HG03571 (cell line): Measurements from ENCODE around the gene LTA4H.
A peak's percentile ranks its signal among the peaks of the same experiment; 100 is the strongest.
"Not testable (repeated sequence)": the region's sequence is repeated elsewhere in the genome, so short reads cannot be mapped to it uniquely, and the experiment has no call there.

Source experiments
- ATAC-seq: cut with Tn5 transposase; IDR thresholded peaks from one replicate; pipeline ENCODE4 v1.9.1; 2021; ENCODE audit not compliant: unreplicated experiment

The LTA4H gene

GRCh38 chr12:96035283-96036236 is at the start of gene LTA4H:
Gene LTA4H (minus strand): TSS chr12:96035587. CDS start chr12:96035519, 68 bp downstream.
- ATAC-seq: peak; percentile 91

DNA sequence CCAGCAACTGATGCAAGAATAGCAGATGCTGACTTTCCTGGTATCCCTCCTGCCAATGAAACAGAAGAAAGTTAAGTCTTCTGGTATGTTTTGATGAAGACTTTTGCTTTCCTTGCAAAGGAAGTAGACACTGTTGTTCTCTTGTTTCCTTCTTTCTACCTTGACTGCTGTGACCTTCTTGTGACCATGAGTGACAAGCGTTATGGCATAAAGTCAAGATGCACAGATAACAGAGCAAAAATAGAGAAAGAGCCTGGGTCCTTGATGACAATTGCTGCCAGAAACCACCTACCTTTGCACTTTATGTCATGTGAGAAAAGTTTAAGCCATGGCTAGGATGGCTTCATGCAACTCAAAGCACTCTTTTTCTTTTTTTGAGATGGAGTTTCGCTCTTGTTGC is 49.2 kb upstream of the LTA4H start:
- no peak for ATAC-seq

DNA sequence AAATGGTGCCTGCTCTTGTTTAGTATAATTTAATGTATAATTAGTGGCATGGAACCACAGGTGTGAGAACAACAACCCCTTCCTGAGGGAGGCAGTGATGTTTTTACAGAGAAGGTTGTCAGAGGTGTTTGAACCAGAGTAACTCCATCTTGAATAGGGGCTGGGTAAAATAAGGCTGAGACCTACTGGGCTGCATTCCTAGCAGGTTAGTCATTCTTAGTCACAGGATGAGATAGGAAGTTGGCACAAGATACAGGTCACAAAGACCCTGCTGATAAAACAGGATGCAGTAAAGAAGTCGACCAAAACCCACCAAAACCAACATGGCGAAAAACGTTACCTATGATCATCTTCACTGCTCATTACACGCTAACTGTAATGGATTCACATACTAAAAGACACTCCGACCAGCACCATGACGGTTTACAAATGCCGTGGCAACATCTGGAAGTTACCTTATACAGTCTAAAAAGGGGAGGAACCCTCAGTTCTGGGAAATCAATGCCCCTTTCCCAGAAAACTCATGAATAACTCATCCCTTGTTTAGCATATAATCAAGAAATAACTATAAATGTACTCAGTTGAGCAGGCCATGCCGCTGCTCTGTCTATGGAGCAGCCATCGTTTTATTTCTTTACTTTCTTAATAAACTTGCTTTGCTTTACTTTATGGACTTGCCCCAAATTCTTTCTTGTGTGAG is 47.8 kb upstream of the LTA4H start:
- ATAC-seq: no peak

GRCh38 chr12:96081596-96081995 is 46.2 kb upstream of the LTA4H start:
- no peak for ATAC-seq

GRCh38 chr12:96078231-96079135 is 43.1 kb upstream of the LTA4H start:
- ATAC-seq: no peak

DNA sequence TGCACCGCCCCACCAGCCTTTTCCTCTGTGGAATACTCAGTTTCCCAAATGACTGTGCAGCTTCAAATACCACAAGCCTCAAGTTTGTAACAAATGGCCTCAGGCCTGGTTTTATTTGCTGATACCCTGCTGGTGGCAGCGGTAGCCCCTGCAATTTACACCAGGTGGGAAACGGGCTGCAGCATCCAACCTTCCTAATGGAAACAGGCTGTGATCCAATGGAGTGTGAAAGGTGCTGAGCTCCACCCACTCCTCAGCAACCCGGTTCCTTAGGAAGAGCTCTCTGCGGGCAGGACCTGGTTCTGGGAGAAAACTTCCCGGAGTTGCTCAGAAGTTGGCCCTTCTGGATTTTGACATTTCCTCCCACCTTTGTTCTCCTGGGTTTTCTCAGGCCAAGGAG is 41.7 kb upstream of the LTA4H start:
- no peak for ATAC-seq

DNA sequence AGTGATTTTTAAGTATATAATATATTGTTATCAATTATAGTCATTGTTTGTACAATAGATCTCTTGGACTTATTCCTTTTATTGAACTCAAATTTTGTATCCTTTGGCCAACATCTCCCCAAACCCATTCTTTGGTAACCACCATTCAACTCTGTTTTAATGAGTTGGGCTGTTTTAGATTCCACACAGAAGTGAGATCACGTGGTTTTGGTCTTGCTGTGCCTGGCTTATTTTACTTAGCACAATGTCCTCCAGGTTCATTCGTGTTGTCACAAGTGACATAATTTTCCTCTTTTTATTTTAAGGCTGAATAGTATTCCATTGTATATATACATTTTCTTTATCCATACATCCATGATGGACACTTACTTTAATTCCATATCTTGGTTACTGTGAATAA is 40.2 kb upstream of the LTA4H start:
- ATAC-seq: no peak

DNA sequence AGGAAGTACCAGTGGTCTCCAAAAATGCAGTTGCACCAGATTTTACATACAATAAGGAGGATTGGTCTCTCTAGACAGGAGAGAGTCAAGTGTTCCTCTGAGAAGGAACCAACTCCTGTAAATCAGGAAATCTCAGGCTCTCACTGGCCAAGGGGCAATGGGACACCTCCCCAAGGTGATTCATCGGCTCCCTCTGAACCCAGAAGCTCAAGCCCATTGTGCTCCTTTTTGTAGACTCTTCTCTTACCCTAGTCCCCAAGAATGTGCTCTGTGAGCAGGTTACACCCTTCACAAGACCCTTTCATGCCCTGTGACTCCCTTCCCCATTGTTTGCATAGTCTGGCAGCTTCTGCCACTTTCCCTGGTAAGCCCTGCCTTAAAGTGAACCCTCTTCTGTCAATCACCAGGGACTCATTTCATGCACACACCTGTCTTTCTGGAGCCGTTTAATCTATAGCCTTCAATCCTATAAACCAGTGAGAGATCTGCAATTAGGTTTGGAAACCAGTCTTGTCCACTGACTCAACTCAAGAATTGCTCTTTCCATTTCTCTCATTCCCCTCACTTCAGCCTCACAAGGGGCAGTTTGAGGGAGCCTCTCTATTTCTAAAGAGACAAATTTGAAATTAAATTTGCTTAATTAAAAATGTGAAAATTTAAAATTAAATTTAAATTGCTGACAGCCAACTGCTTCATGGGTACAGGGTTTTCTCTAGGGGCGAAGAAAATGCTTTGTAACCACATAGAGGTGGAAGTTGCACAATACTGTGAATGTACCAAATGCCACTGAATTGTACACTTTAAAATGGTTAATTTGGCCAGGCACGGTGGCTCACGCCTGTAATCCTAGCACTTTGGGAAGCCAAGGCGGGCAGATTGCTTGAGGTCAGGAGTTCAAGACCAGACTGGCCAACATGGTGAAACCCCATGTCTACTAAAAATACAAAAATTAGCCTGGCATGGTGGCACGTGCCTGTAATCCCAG is 38.3 kb upstream of the LTA4H start:
- ATAC-seq: no peak

- ATAC-seq: no peak
Observed at GRCh38 chr12:96070670-96071279, 35.4 kb upstream of the LTA4H start.

DNA sequence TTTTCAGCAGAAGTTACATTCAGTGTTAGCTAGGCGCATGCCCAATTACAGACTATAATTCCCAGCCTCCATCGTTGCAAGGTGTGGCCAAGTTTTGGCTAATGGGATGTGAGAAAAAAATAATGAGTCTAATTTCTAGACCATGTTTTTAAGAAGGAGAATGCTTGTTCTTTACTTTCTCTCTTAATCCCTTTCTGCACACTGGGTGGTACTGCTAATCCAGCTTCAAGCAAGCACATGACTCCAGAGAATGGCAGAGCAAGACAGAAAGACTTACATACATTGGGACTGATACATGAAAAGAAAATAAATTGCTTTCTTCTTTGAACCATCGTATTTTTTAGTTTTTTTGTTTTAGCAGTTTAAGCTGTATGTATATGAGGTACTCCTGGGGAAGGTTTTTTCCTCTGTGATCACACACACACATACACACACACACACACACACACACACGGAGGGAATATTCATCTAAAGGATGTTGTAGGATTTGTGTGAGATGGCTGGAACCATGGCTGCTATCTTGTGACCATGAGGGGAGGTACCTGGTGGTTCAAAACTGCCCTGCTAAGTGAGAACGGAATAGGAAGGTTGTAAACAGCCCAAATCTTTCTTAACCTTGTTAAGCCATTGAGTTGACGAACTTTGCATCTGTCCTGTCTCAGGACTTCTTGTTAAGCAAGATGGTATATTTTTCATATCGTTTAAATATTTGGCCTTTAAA is 34.3 kb upstream of the LTA4H start:
- ATAC-seq: no peak

- no peak for ATAC-seq
Observed at GRCh38 chr12:96068636-96069035, 33.2 kb upstream of the LTA4H start.

DNA sequence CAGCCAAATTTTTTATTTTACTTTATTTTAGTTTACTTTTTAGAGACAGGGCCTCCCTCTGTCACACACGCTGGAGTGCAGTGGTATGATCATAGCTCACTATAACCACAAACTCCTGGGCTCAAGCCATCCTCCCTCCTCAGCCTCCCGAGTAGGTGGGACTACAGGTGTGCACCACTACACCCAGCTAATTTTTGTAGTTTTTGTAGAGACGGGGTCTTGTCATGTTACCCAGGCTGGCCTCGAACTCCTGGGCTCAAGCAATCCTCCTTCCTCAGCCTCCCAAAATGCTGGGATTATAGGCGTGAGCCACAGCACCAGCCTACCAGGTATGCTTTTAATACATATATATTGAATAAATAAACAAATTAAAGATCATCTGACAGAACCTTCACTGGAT is 32.7 kb upstream of the LTA4H start:
- no peak for ATAC-seq

- not testable (repeated sequence) for ATAC-seq
Observed at GRCh38 chr12:96065776-96066175, 30.4 kb upstream of the LTA4H start.

DNA sequence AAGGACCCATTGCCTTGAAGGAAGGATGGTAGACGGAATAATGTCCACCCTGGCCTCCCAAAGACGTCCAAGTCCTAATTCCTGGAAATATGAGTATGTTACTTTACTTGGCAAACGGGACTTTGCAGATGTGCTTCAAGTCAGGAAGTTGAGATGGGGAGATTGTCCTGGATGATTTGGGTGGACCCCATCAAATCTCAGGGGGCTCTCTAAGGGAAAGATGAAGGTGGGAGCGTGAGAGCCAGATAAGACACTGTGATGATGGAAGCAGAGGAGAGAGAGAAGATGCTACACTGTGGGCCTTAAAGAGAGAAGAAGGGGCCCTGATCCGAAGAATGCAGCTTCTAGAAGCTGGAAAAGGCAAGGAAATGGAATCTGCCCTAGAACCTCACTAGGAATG is 29.6 kb upstream of the LTA4H start:
- ATAC-seq: no peak

- ATAC-seq: no peak
Observed at GRCh38 chr12:96064271-96064670, 28.9 kb upstream of the LTA4H start.

DNA sequence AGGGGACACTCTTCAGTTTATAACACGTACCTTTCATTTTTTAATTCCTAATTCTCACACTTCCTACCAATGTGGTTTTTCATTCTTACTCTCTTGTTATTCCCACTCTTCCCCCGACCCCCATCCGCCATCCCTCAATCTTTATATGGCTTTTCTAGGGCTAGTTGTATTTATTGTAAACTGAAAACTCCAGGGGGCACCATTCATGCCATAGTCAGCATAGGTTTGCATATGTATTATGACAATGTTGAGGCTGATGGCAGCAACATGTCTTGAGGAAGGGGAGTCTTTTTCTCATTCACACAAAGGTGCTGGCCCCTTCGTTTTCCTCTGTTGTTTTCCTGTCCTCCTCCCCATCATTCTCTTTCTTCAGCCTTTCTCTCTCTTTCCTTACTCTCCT is 27.7 kb upstream of the LTA4H start:
- no peak for ATAC-seq

DNA sequence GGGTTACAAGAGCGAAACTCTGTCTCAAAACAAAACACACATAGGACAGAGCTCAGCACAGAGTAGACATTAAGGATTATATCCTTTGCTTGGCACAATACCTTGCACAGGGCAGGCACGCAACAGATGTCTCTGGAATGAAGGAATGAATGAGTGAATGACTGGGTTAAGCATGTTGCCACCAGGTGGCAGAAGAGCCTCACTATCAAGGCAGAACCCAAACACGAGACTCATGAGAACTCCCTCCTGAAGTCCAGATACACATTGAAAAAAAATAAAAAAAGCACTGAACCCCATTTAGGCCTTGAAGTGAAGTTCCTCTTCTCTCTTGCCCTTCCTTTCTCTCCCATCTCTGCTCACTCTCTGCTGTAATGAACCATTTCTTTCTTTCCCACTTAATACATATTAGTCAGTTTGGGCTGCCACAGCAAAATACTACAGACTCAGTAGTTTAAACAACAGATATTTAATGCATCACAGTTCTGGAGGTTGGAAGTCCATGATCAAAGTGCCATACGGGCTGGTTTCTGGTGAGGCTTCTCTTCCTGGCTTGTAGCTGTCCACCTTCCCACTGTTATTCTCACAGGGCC is 26.6 kb upstream of the LTA4H start:
- peak; percentile 64 for ATAC-seq

GRCh38 chr12:96061323-96061722 is 25.9 kb upstream of the LTA4H start:
- ATAC-seq: no peak

- ATAC-seq: no peak
Observed at GRCh38 chr12:96060041-96060440, 24.7 kb upstream of the LTA4H start.
